ENCODE results near the gene ATRNL1. TPM values are rescaled to one million over a fixed set of nuclear protein-coding genes. Genes with fewer than 3 reads are reported as not detected.

ATRNL1 gene
- total RNA-seq, 1 donor from 2014 or later: 15.5 TPM

GRCh38 chr10:115711306-115711705 is 618.1 kb downstream of the ATRNL1 start:
- TF ChIP-seq POLR2AphosphoS5 (IDR thresholded peaks at IDR 0.05; ENCODE audit: insufficient read depth in 1 of 2, low read depth in 1 of 2): no peak
- no peak for TF ChIP-seq POLR2A (IDR thresholded peaks at IDR 0.05)
- TF ChIP-seq CTCF (IDR thresholded peaks at IDR 0.05): no peak
- Histone ChIP-seq H3K27ac (no peak overlapping the region), H3K36me3 (no peaks in the 10 kb centered on the region), H3K4me3 (no peak overlapping the region), H3K9me3 (no peaks in the 10 kb centered on the region), H3K4me1 (no peaks in the 10 kb centered on the region), H3K27me3 (no peaks in the 10 kb centered on the region)
- intact Hi-C loops (cut with DNase I): no loop called here
- DNase-seq (ENCODE audit: extremely low spot score in 2 of 2): no peak

- H3K4me1 ChIP-seq: no peaks in the 10 kb centered on the region
- intact Hi-C loops (cut with DNase I): no loop called here
- no peak for DNase-seq (ENCODE audit: extremely low spot score in 2 of 2)
- H3K9me3 ChIP-seq: no peaks in the 10 kb centered on the region
- no peaks in the 10 kb centered on the region for H3K36me3 ChIP-seq
- no peak overlapping the region for H3K4me3 ChIP-seq
- TF ChIP-seq CTCF (IDR thresholded peaks at IDR 0.05): no peak
- TF ChIP-seq POLR2A (IDR thresholded peaks at IDR 0.05): no peak
- no peak for TF ChIP-seq POLR2AphosphoS5 (IDR thresholded peaks at IDR 0.05; ENCODE audit: insufficient read depth in 1 of 2, low read depth in 1 of 2)
- H3K27ac ChIP-seq: no peak overlapping the region
- H3K27me3 ChIP-seq: no peaks in the 10 kb centered on the region
Observed at GRCh38 chr10:115720121-115720520, 627.0 kb downstream of the ATRNL1 start.

- Histone ChIP-seq H3K36me3 (no peaks in the 10 kb centered on the region), H3K27ac (no peak overlapping the region), H3K27me3 (no peaks in the 10 kb centered on the region), H3K4me1 (no peaks in the 10 kb centered on the region), H3K4me3 (no peak overlapping the region), H3K9me3 (no peaks in the 10 kb centered on the region)
- intact Hi-C loops (cut with DNase I): no loop called here
- TF ChIP-seq POLR2A (IDR thresholded peaks at IDR 0.05): no peak
- TF ChIP-seq CTCF (IDR thresholded peaks at IDR 0.05): no peak
- TF ChIP-seq POLR2AphosphoS5 (IDR thresholded peaks at IDR 0.05; ENCODE audit: insufficient read depth in 1 of 2, low read depth in 1 of 2): no peak
- DNase-seq (ENCODE audit: extremely low spot score in 2 of 2): no peak
Observed at GRCh38 chr10:115727129-115727528, 634.0 kb downstream of the ATRNL1 start.

GRCh38 chr10:115744089-115744488 is 650.9 kb downstream of the ATRNL1 start:
- no peak for DNase-seq (ENCODE audit: extremely low spot score in 2 of 2)
- no peaks in the 10 kb centered on the region for H3K27me3 ChIP-seq
- intact Hi-C loops (cut with DNase I): no loop called here
- no peaks in the 10 kb centered on the region for H3K36me3 ChIP-seq
- no peaks in the 10 kb centered on the region for H3K4me1 ChIP-seq
- H3K4me3 ChIP-seq: no peak overlapping the region
- H3K9me3 ChIP-seq: no peaks in the 10 kb centered on the region
- no peak overlapping the region for H3K27ac ChIP-seq
- TF ChIP-seq CTCF (IDR thresholded peaks at IDR 0.05) (no peak), POLR2A (IDR thresholded peaks at IDR 0.05) (no peak), POLR2AphosphoS5 (IDR thresholded peaks at IDR 0.05; ENCODE audit: insufficient read depth in 1 of 2, low read depth in 1 of 2) (no peak)

GRCh38 chr10:115745943-115746342 is 652.8 kb downstream of the ATRNL1 start:
- Histone ChIP-seq H3K4me1 (no peaks in the 10 kb centered on the region), H3K27ac (no peak overlapping the region), H3K9me3 (no peaks in the 10 kb centered on the region), H3K36me3 (no peaks in the 10 kb centered on the region), H3K4me3 (no peak overlapping the region), H3K27me3 (no peaks in the 10 kb centered on the region)
- TF ChIP-seq CTCF (IDR thresholded peaks at IDR 0.05): no peak
- no peak for TF ChIP-seq POLR2A (IDR thresholded peaks at IDR 0.05)
- no peak for TF ChIP-seq POLR2AphosphoS5 (IDR thresholded peaks at IDR 0.05; ENCODE audit: insufficient read depth in 1 of 2, low read depth in 1 of 2)
- intact Hi-C loops (cut with DNase I): no loop called here
- no peak for DNase-seq (ENCODE audit: extremely low spot score in 2 of 2)
